HEK293 (cell line): ENCODE results near the gene ANXA2.

ENCODE experiments used
- CTCF ChIA-PET: fragments of 350-600 bp; formaldehyde crosslinking; extraction: SDS; loops from one replicate; lab custom pipeline; 2021; ENCODE audit warnings: antibody characterized with exemption; lab: Yijun Ruan, JAX
- POLR2A ChIA-PET: fragments of 300-600 bp; formaldehyde crosslinking; extraction: SDS; loops from one replicate; lab custom pipeline; 2020; ENCODE audit warnings: antibody characterized with exemption, inconsistent platforms; lab: Yijun Ruan, JAX
- H3K27ac ChIP-seq: fragments of 200-500 bp; sonication (Bioruptor generic); 2 replicates; pipeline ENCODE4 v1.5.1; 2014; ENCODE audit warnings: low read depth, low read length, control low read depth, inconsistent platforms; ENCODE audit errors: extremely low read depth
- H3K36me3 ChIP-seq, 2 experiments: fragments of 200-500 bp in 1 of 2; sonication (Bioruptor generic) in 1 of 2; 1 replicate in 1 of 2; 2 replicates in 1 of 2; pipeline ENCODE4 v1.5.1; 2014 to 2017; ENCODE audit warnings: inconsistent platforms in 2 of 2, low read length in 2 of 2; ENCODE audit not compliant: control insufficient read depth in 2 of 2, insufficient read depth in 1 of 2
- H3K4me1 ChIP-seq: fragments of 200-500 bp; sonication (Bioruptor generic); 2 replicates; pipeline ENCODE4 v1.5.1; 2014; ENCODE audit warnings: mild to moderate bottlenecking, low read length, inconsistent platforms; ENCODE audit not compliant: control insufficient read depth, insufficient read depth
- H3K4me3 ChIP-seq: 2 replicates; pipeline ENCODE4 v1.5.1; 2011; ENCODE audit warnings: low read depth, mild to moderate bottlenecking, control low read depth, low read length, moderate library complexity
- H3K9me3 ChIP-seq: fragments of 200-500 bp; sonication (Bioruptor generic); 2 replicates; pipeline ENCODE4 v1.5.1; 2014; ENCODE audit warnings: low read depth, low read length, inconsistent platforms; ENCODE audit not compliant: control insufficient read depth, insufficient read depth
- BCL6B ChIP-seq: fragments of 450-650 bp; formaldehyde crosslinking; IDR thresholded peaks from 2 replicates; pipeline ENCODE4 v1.5.1; 2017; ENCODE audit warnings: missing biosample characterization, missing genetic modification characterization
- KLF7 ChIP-seq: fragments of 450-650 bp; formaldehyde crosslinking; IDR thresholded peaks from 2 replicates; pipeline ENCODE4 v1.5.1; 2016; ENCODE audit warnings: missing biosample characterization, missing genetic modification characterization, borderline replicate concordance
- KLF8 ChIP-seq: fragments of 450-650 bp; formaldehyde crosslinking; IDR thresholded peaks from 2 replicates; pipeline ENCODE4 v1.5.1; 2016; ENCODE audit warnings: missing biosample characterization, missing genetic modification characterization
- WT1 ChIP-seq: fragments of 450-650 bp; formaldehyde crosslinking; IDR thresholded peaks from 2 replicates; pipeline ENCODE4 v1.5.1; 2016; ENCODE audit warnings: missing biosample characterization, missing genetic modification characterization
- ZNF10 ChIP-seq: fragments of 450-650 bp; formaldehyde crosslinking; IDR thresholded peaks from 2 replicates; pipeline ENCODE4 v1.5.1; 2017; ENCODE audit warnings: missing biosample characterization, missing genetic modification characterization
- ZNF114 ChIP-seq: fragments of 450-650 bp; formaldehyde crosslinking; IDR thresholded peaks from 2 replicates; pipeline ENCODE4 v1.5.0; 2017; ENCODE audit warnings: missing biosample characterization, missing genetic modification characterization
- ZNF133 ChIP-seq: fragments of 450-650 bp; formaldehyde crosslinking; IDR thresholded peaks from 2 replicates; pipeline ENCODE4 v1.5.1; 2016; ENCODE audit warnings: missing biosample characterization, missing genetic modification characterization
- ZNF555 ChIP-seq: fragments of 450-650 bp; formaldehyde crosslinking; conservative IDR thresholded peaks from 2 replicates; pipeline ENCODE4 v1.5.1; 2017; ENCODE audit warnings: missing biosample characterization, mild to moderate bottlenecking, missing genetic modification characterization, inconsistent platforms
- ZNF704 ChIP-seq: fragments of 450-650 bp; formaldehyde crosslinking; IDR thresholded peaks from 2 replicates; pipeline ENCODE4 v1.5.1; 2016; ENCODE audit warnings: missing biosample characterization, missing genetic modification characterization
- ZNF791 ChIP-seq: fragments of 450-650 bp; formaldehyde crosslinking; IDR thresholded peaks from 2 replicates; pipeline ENCODE4 v1.5.1; 2016; ENCODE audit warnings: missing biosample characterization, missing genetic modification characterization
- ZSCAN16 ChIP-seq: fragments of 450-650 bp; formaldehyde crosslinking; IDR thresholded peaks from 2 replicates; pipeline ENCODE4 v1.5.1; 2016; ENCODE audit warnings: missing biosample characterization, missing genetic modification characterization
- TF ChIP-seq, protein P1 (sequence below): fragments of 450-650 bp; formaldehyde crosslinking; IDR thresholded peaks from 2 replicates; pipeline ENCODE4 v1.5.1; 2016; ENCODE audit warnings: missing biosample characterization, missing genetic modification characterization
- TF ChIP-seq, protein P2 (sequence below): fragments of 450-650 bp; formaldehyde crosslinking; IDR thresholded peaks from 2 replicates; pipeline ENCODE4 v1.5.0; 2017; ENCODE audit warnings: missing biosample characterization, missing genetic modification characterization, borderline replicate concordance

ANXA2 gene

GRCh38 chr15:60384053-60384452 lies 13.7 kb downstream of the ANXA2 start:
- Histone ChIP-seq H3K36me3 (peaks cover 0 to 63% of the 10 kb centered on the region in 2 experiments; a peak in 2 of 3 replicates), H3K27ac (no peak overlapping the region), H3K9me3 (no peaks in the 10 kb centered on the region), H3K4me1 (peaks cover 1% of the 10 kb centered on the region; the same call in 1 of the 2 replicates), H3K4me3 (no peak overlapping the region)
- TF ChIP-seq ZNF133 (tag by site-specific recombination): no peak
- TF ChIP-seq ZNF704 (tag by site-specific recombination): no peak
- TF ChIP-seq, protein P1, sequence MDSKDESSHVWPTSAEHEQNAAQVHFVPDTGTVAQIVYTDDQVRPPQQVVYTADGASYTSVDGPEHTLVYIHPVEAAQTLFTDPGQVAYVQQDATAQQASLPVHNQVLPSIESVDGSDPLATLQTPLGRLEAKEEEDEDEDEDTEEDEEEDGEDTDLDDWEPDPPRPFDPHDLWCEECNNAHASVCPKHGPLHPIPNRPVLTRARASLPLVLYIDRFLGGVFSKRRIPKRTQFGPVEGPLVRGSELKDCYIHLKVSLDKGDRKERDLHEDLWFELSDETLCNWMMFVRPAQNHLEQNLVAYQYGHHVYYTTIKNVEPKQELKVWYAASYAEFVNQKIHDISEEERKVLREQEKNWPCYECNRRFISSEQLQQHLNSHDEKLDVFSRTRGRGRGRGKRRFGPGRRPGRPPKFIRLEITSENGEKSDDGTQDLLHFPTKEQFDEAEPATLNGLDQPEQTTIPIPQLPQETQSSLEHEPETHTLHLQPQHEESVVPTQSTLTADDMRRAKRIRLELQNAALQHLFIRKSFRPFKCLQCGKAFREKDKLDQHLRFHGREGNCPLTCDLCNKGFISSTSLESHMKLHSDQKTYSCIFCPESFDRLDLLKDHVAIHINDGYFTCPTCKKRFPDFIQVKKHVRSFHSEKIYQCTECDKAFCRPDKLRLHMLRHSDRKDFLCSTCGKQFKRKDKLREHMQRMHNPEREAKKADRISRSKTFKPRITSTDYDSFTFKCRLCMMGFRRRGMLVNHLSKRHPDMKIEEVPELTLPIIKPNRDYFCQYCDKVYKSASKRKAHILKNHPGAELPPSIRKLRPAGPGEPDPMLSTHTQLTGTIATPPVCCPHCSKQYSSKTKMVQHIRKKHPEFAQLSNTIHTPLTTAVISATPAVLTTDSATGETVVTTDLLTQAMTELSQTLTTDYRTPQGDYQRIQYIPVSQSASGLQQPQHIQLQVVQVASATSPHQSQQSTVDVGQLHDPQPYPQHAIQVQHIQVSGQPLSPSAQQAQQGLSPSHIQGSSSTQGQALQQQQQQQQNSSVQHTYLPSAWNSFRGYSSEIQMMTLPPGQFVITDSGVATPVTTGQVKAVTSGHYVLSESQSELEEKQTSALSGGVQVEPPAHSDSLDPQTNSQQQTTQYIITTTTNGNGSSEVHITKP: 0 out of 2 replicates have a peak, but pooled peaks have one; percentile 45
- TF ChIP-seq ZNF791 (tag by site-specific recombination): no peak
- CTCF ChIA-PET: no interaction called here
- POLR2A ChIA-PET: no interaction called here

DNA sequence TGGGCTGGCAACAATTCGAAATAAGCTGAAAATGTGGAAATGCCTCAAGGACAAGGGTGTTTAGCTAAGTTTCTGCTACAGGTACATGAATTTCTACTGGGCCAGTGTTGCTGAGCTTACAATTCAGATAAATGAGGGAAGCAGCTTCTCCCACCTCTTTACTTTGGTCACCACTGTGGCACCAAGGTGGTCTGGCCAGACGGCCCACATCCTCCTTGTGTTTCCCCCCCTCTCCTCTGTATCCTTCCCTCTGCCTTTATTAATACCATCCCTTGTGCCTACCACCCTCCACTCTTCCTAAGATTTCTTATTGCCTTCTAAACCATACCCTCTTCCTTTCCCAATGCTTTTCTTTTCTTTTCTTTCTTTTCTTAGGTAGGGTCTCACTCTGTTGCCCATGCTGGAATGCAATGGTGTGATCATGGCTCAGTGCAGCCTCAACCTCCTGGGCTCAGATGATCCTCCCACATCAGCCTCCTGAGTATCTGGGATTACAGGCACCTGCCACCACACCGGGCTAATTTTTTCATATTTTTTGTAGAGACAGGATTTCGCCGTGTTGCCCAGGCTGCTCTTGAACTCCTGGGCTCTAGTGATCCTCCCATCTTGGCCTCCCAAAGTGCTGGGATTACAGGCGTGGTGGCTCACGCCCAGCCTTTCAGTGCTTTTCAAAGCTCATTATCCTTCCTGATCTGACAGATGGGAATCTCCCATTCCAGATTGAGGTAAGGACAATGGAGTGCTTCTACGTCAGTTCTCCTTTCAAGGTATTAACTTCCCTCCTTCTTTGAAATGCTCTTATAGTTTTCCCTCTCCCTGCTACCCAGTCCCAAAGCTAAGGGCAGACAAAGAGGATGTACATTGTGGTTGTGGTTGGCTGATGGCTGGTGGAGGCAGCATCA lies 14.8 kb downstream of the ANXA2 start:
- H3K4me3 ChIP-seq: no peak overlapping the region
- H3K4me1 ChIP-seq: no peaks in the 10 kb centered on the region
- TF ChIP-seq ZSCAN16 (tag by site-specific recombination): no peak
- no peak for TF ChIP-seq KLF7 (tag by site-specific recombination)
- no peak for TF ChIP-seq ZNF555 (tag by site-specific recombination)
- TF ChIP-seq KLF8 (tag by site-specific recombination): no peak
- no peak for TF ChIP-seq WT1 (tag by site-specific recombination)
- CTCF ChIA-PET: no interaction called here
- H3K36me3 ChIP-seq: peaks cover 0 to 63% of the 10 kb centered on the region in 2 experiments; a peak in 2 of 3 replicates
- H3K9me3 ChIP-seq: no peaks in the 10 kb centered on the region
- H3K27ac ChIP-seq: no peak overlapping the region
- POLR2A ChIA-PET: no interaction called here

DNA sequence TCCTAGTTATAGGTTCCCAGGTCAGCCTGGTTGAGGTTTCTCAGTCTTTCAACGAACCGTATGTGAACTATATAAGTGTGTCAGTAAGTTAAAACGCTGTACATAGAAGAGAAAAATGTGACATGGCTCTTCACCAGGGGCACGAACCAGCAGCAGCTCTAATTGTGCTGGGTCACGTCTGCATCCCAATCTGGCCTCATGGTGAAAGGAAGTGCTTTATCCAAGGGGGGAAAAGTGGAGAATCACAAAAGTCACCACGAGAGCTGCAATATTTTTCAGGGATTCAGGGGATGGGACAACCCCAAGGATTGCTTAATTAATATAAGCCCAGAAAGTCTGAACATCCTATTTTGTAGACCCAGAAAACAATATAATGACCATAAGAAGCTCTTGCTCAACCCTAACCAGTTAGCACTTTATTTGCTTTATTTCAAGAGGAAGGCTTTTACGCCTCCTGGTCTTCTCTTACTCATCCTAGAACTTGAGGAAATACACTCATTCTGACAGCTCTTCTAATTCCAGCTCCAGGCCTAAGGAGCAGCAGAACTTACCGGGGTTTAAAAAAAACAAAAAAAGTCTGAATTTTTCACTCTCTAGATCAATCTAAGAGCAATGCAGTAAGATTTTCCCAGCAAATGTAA lies 16.5 kb downstream of the ANXA2 start:
- ChIA-PET CTCF (interaction anchor here (1.0 kb wide), 1 partner anchor 139 kb away, joined by 3 read pairs; no protein-coding TSS in a partner anchor), POLR2A (no interaction called here)
- no peaks in the 10 kb centered on the region for H3K4me1 ChIP-seq
- TF ChIP-seq, protein P2, sequence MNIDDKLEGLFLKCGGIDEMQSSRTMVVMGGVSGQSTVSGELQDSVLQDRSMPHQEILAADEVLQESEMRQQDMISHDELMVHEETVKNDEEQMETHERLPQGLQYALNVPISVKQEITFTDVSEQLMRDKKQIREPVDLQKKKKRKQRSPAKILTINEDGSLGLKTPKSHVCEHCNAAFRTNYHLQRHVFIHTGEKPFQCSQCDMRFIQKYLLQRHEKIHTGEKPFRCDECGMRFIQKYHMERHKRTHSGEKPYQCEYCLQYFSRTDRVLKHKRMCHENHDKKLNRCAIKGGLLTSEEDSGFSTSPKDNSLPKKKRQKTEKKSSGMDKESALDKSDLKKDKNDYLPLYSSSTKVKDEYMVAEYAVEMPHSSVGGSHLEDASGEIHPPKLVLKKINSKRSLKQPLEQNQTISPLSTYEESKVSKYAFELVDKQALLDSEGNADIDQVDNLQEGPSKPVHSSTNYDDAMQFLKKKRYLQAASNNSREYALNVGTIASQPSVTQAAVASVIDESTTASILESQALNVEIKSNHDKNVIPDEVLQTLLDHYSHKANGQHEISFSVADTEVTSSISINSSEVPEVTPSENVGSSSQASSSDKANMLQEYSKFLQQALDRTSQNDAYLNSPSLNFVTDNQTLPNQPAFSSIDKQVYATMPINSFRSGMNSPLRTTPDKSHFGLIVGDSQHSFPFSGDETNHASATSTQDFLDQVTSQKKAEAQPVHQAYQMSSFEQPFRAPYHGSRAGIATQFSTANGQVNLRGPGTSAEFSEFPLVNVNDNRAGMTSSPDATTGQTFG (tag by site-specific recombination): no peak
- TF ChIP-seq ZNF114 (tag by site-specific recombination): no peak
- TF ChIP-seq ZNF10 (tag by site-specific recombination): no peak
- TF ChIP-seq BCL6B: no peak
- no peak overlapping the region for H3K4me3 ChIP-seq
- peaks cover 0 to 67% of the 10 kb centered on the region in 2 experiments; a peak in 2 of 3 replicates for H3K36me3 ChIP-seq
- no peak overlapping the region for H3K27ac ChIP-seq
- H3K9me3 ChIP-seq: no peaks in the 10 kb centered on the region
